WTC11 (cell line): ENCODE data around the gene PNLIPRP1.

Experiments used
- CTCF ChIP-seq: fragments of 200-600 bp; IDR thresholded peaks from 2 replicates; pipeline ENCODE4 v1.8.0; 2022; ENCODE audit warnings: antibody characterized with exemption
- ELF4 ChIP-seq: sonication (generic); formaldehyde crosslinking; IDR thresholded peaks from 2 replicates; pipeline ENCODE4 v1.8.1; 2022; ENCODE audit warnings: low read depth, mild to moderate bottlenecking, moderate library complexity, missing genetic modification reagents
- GABPB1 ChIP-seq: sonication (generic); formaldehyde crosslinking; IDR thresholded peaks from 2 replicates; pipeline ENCODE4 v1.8.1; 2023; ENCODE audit warnings: mild to moderate bottlenecking, missing genetic modification reagents
- IRF2 ChIP-seq: sonication (generic); formaldehyde crosslinking; IDR thresholded peaks from 2 replicates; pipeline ENCODE4 v1.8.0; 2022; ENCODE audit warnings: low read depth, missing genetic modification reagents, borderline replicate concordance
- TEAD4 ChIP-seq: sonication (generic); formaldehyde crosslinking; IDR thresholded peaks from 2 replicates; pipeline ENCODE4 v1.8.0; 2022; ENCODE audit warnings: mild to moderate bottlenecking, missing genetic modification reagents

DNA sequence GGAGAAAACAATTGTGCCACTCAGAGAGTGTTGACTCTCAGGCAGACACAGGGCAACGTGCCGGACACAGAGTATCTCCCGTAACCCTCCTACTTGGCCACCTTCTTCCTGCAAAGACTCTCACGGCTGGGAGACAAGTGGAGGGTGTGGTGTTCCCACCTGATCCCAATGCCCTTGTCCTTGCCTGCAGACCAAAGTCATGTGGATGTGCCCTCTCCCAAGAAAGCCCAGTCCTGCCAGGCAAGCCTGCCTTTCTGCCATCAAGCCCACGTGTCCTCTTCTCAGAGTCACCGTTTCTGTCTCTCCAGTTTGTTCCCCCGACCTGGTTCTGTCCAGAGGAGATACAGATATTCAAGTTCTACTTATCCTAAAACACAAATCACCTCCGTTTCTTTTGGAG lies 30.7 kb downstream of the PNLIPRP1 start:
- no peak for TF ChIP-seq CTCF
- no peak for TF ChIP-seq IRF2 (CRISPR knock-in tag)
- no peak for TF ChIP-seq GABPB1 (CRISPR knock-in tag)
- no peak for TF ChIP-seq TEAD4 (CRISPR knock-in tag)
- TF ChIP-seq ELF4 = no peak
